ENCODE data around the gene ZFYVE26.

- TF ChIP-seq YY1 (IDR thresholded peaks at IDR 0.05; ENCODE audit: insufficient read depth, insufficient read length), result no peak
- no peak for TF ChIP-seq ZNF274 (IDR thresholded peaks at IDR 0.05; ENCODE audit: low read depth, low read length)
- TF ChIP-seq SUZ12 (IDR thresholded peaks at IDR 0.05; ENCODE audit: extremely low read depth, insufficient read depth, insufficient read length), result no peak
Observed at GRCh38 chr14:67820428-67820971, 4.1 kb upstream of the ZFYVE26 start.
